NCI-H2196 treated with DMSO at 0.1 percent for 48 hours (cell line): ENCODE measurements around the gene PNP.
A peak's percentile ranks its signal among the peaks of the same experiment; 100 is the strongest.
"Not testable (repeated sequence)": the region's sequence is repeated elsewhere in the genome, so short reads cannot be mapped to it uniquely, and the experiment has no call there.

Source experiments
- DNase-seq: peaks from one replicate; lab custom pipeline; 2025; ENCODE audit not compliant: unreplicated experiment; lab: John Stamatoyannopoulos, UW

Gene PNP

GRCh38 chr14:20469242-20469889 is at the start of gene PNP:
TSS of gene PNP (plus strand) at chr14:20469406. CDS start at chr14:20469525, 119 bp downstream.
- peak; percentile 87 for DNase-seq

- DNase-seq: no peak
Measured at GRCh38 chr14:20419419-20419818, 49.8 kb upstream of the PNP start.

DNA sequence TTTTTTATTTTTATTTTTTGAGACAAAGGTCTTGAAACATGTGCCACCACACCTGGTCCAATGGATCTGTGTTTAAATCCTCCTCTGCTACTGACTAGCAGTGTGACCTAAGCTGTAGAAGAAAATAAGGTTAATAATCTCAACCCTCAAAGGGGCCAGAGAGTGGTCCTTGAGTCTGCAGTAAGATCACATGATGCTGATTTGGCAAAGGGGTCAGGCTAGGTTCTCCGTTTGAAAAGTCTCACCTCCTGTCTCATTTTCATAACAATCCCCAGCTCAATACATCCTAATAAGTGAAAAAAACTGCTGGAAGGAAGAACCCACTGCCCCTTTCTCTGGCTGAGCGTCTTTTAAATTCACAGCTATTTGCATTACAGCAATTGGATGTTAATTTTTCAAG is 47.9 kb upstream of the PNP start:
- no peak for DNase-seq

- no peak for DNase-seq
Measured at GRCh38 chr14:20422886-20423285, 46.3 kb upstream of the PNP start.

- no peak for DNase-seq
Measured at GRCh38 chr14:20424851-20425250, 44.4 kb upstream of the PNP start.

GRCh38 chr14:20427231-20428009 is 41.8 kb upstream of the PNP start:
- DNase-seq: no peak

GRCh38 chr14:20428010-20428365 is 41.2 kb upstream of the PNP start:
- no peak for DNase-seq

- DNase-seq: no peak
Measured at GRCh38 chr14:20428802-20429201, 40.4 kb upstream of the PNP start.

- DNase-seq: peak; percentile 88
Measured at GRCh38 chr14:20429801-20430669, 39.2 kb upstream of the PNP start.

DNA sequence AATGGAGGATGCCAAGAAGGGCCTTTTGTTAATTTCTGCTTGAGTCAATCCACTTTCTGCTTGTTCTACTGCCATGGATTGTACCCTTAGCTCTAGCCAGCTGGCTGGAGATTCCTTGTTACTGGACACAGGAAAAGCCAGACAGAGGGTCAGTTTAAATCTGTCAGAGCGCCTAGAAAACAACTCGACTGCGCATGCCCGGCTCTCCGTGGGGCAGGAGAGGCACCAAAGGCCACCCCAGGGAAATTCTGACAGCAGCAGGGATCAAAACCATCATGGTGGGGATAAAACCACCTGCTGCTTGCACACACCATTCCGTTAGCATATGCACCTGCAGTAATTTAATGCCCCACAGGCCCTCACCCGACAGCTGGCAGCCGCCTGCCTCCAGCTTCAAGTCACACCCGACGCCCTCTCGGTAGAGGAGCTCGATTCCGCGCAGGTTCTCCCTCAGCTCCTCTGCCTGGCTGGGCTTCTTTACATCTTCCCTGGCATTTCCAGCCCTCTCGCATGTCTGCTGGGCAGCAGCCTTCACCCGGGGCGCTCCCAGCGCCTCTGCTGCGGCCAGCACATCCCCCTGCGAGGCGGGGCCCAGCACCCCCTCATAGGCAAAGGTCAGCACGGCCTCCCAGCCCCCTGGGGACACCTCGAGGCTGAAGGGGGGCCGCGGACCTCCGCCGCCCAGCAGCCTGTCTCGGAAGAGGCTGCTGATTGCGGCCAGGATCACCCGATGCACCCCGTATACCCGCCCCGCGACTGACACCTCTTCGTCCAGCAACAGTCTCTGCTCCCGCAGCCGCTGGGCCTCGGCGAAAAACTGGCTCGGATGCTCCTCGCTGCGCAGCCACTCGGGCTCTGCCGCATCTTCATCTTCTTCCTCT is 34.3 kb upstream of the PNP start:
- DNase-seq: no peak

DNA sequence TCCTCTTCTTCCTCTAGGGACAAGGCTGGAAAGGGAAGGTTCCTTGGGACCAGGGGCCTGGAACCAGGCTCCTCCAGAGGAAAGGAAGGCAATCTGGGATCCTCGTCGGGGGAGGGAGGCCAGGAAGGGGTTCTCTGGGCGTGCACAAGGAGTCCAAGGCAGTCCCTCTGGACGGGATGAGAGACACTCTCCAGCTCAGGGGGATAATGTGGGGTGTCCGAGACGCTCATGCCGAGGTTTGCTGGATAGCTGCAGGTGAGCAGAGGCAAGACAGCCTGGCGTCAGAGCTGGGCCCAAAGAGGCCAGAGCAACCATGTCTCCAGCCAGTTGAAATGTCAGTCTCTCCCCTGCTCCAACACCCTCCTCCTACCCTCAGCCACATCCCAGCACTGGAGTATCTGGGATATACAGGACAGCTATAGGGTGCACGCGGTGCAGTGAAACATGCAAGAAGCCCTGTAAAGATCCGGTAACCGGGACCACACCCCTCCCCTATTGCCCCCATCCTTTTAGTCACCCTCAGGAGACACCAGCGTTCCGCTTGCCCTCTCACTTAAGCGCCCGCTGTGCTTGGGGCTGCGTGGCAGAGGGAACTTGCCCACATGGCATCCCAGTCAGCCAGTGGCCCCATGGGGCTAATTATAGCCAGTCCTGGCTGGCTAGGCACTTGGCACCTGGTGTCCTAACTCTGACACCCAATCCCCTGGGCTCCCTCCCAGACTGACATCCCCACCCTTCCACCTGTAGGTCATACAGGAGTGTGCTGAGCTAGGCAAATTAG is 33.4 kb upstream of the PNP start, which contains the start of gene KLHL33:
Gene KLHL33, minus strand, starts transcription at position 585 of the 781 bp plus-strand sequence. Its CDS starts 355 bp downstream, at position 230.
- no peak for DNase-seq

DNA sequence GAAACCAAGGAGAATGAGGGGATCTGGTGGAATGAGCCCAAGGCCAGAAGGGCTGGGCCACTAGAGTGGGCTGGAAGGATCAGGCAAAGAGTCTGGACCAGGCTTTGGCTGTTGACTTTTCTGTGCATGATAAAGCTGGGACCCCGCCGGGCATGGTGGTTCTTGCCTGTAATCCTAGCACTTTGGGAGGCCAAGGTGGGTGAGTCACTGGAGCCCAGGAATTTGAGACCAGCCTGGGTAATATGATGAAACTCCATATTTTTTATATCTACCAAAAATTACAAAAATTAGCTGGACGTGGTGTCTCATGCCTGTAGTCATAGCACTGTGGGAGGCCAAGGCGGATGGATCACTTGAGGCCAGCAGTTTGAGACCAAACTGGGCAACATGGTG is 32.8 kb upstream of the PNP start:
- no peak for DNase-seq

GRCh38 chr14:20438664-20439063 is 30.5 kb upstream of the PNP start:
- DNase-seq: no peak

DNA sequence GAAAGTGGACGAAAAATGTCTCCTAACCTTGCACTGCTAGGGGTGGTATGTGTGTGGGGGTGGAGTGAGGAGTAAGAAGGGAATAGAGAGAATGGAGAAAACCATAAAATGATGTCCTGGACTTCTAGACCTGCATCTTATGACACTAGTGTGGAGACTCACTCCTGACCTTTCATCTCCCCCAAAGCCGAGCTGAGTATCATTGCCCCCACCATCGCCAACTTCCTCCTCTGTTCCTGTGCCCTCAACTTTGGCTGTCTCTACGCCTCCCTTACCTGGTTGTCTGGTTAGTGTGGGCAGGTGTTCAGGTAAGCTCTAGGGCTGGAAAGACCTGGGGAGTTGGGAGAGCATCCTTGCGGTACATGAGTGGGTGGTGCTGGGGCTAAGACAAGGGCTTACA is 28.7 kb upstream of the PNP start:
- no peak for DNase-seq

- no peak for DNase-seq
Measured at GRCh38 chr14:20440882-20441281, 28.3 kb upstream of the PNP start.

DNA sequence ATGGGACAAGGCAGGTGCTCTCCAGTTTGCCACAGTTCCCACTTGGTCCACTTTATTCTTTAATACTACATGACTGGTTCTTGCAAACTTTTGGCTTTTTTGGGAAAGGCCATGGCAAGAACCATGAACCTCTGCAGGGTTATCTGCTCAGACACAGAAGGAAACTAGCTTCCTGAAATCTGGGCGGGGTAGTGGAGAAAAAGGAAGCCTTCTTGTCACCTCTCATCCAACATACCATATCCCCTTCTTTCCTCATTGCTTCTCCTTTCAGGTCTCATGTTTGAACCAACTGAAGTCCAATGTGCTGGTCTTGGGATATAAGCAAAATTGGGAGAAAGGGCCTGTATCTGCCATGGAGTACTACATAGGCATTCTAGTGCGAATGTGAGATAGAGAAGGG is 27.7 kb upstream of the PNP start:
- DNase-seq: no peak

DNA sequence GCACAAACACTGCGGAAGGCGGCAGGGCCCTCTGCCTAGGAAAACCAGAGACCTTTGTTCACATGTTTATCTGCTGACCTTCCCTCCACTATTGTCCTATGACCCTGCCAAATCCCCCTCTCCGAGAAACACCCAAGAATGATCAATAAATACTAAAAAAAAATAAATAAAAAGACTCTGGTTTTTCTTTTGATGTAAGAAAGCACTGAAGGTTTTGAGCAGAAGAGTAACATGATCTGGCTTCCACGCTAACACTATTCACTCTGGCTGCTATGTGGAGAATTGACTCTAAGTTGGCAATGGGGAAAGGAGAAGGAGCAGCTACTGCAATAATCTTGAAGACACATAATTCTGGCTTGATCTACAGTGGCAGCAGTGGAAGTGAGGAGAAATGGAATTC is 25.6 kb upstream of the PNP start:
- not testable (repeated sequence) for DNase-seq

- DNase-seq: no peak
Measured at GRCh38 chr14:20446889-20447288, 22.3 kb upstream of the PNP start.

- not testable (repeated sequence) for DNase-seq
Measured at GRCh38 chr14:20452831-20453230, 16.4 kb upstream of the PNP start.
